HepG2 (cell line): ENCODE measurements around the gene SHTN1. TPM values are rescaled to one million over a fixed set of nuclear protein-coding genes. Genes with fewer than 3 reads are reported as not detected.

Experiments
- AKAP8 ChIP-seq: sonication (generic); formaldehyde crosslinking; IDR thresholded peaks from 2 replicates; pipeline ENCODE4 v1.5.1; 2020; ENCODE audit warnings: mild to moderate bottlenecking, missing genetic modification reagents
- FOXC1 ChIP-seq: sonication (generic); formaldehyde crosslinking; IDR thresholded peaks from 2 replicates; pipeline ENCODE4 v1.8.0; 2022; ENCODE audit warnings: mild to moderate bottlenecking, missing genetic modification reagents, borderline replicate concordance
- JDP2 ChIP-seq: sonication (generic); formaldehyde crosslinking; IDR thresholded peaks from 2 replicates; pipeline ENCODE4 v1.8.1; 2022; ENCODE audit warnings: missing genetic modification reagents, borderline replicate concordance
- LCORL ChIP-seq, 2 experiments: fragments of 450-650 bp in 1 of 2; sonication (generic) in 1 of 2; formaldehyde crosslinking in 1 of 2; IDR thresholded peaks; 2 replicates each; pipeline versions ENCODE4 v1.5.0 to v1.6.1; 2017 to 2020; ENCODE audit warnings: antibody characterized with exemption in 1 of 2, missing genetic modification reagents in 1 of 2
- MATR3 ChIP-seq: sonication (generic); formaldehyde crosslinking; IDR thresholded peaks from 2 replicates; pipeline ENCODE4 v1.4.0; 2020; ENCODE audit warnings: missing genetic modification reagents
- MED8 ChIP-seq: sonication (generic); formaldehyde crosslinking; IDR thresholded peaks from 2 replicates; pipeline ENCODE4 v1.8.1; 2023; ENCODE audit warnings: mild to moderate bottlenecking, missing genetic modification reagents; ENCODE audit not compliant: insufficient replicate concordance
- NFIB ChIP-seq: sonication (generic); formaldehyde crosslinking; IDR thresholded peaks from 2 replicates; pipeline ENCODE4 v1.9.0; 2021; ENCODE audit warnings: missing genetic modification reagents, mild to moderate bottlenecking, borderline replicate concordance
- PRPF4 ChIP-seq: fragments of 200-400 bp; formaldehyde crosslinking; IDR thresholded peaks from 2 replicates; pipeline ENCODE4 v1.6.1; 2016; ENCODE audit warnings: low read length, low read depth; ENCODE audit not compliant: poor library complexity, severe bottlenecking
- SIX4 ChIP-seq: sonication (generic); formaldehyde crosslinking; IDR thresholded peaks from 2 replicates; pipeline ENCODE4 v1.4.0; 2020; ENCODE audit warnings: missing genetic modification reagents
- YEATS4 ChIP-seq: sonication (generic); formaldehyde crosslinking; IDR thresholded peaks from 2 replicates; pipeline ENCODE4 v1.4.0; 2020; ENCODE audit warnings: missing genetic modification reagents, borderline replicate concordance
- ZBTB21 ChIP-seq: sonication (generic); formaldehyde crosslinking; IDR thresholded peaks from 2 replicates; pipeline ENCODE4 v1.4.0; 2020; ENCODE audit warnings: missing genetic modification reagents
- ZNF350 ChIP-seq: sonication (generic); formaldehyde crosslinking; IDR thresholded peaks from 2 replicates; pipeline ENCODE4 v1.4.0; 2020; ENCODE audit warnings: mild to moderate bottlenecking, low read depth, missing genetic modification reagents, borderline replicate concordance
- ZNF44 ChIP-seq: sonication (generic); formaldehyde crosslinking; IDR thresholded peaks from 2 replicates; pipeline ENCODE4 v1.5.1; 2020; ENCODE audit warnings: mild to moderate bottlenecking, missing genetic modification reagents
- ZNF543 ChIP-seq: sonication (generic); formaldehyde crosslinking; IDR thresholded peaks from 2 replicates; pipeline ENCODE4 v1.4.0; 2020; ENCODE audit warnings: mild to moderate bottlenecking, missing genetic modification reagents
- ZNF75D ChIP-seq: sonication (generic); formaldehyde crosslinking; IDR thresholded peaks from 2 replicates; pipeline ENCODE4 v1.8.1; 2023; ENCODE audit warnings: missing genetic modification reagents, mild to moderate bottlenecking, borderline replicate concordance
- ZNF781 ChIP-seq: sonication (generic); formaldehyde crosslinking; IDR thresholded peaks from 2 replicates; pipeline ENCODE4 v1.5.1; 2020; ENCODE audit warnings: borderline replicate concordance, mild to moderate bottlenecking, missing genetic modification reagents; ENCODE audit errors: not compliant biosample characterization
- ZNF790 ChIP-seq: sonication (generic); formaldehyde crosslinking; IDR thresholded peaks from 2 replicates; pipeline ENCODE4 v1.8.0; 2022; ENCODE audit warnings: missing genetic modification reagents, mild to moderate bottlenecking, borderline replicate concordance
- polyA plus RNA-seq, 8 experiments: library from polyadenylated mRNA; depleted of rRNA in 3 of 8; stranded (reverse) in 7 of 8; unstranded in 1 of 8; fragments of >200 nt; fragmentation: Illumina TruSeq in 4 of 8; extraction: Trizol in 4 of 8; gene quantifications; 2 replicates each; pipeline versions ENCODE4 v1.2.1 to v1.2.3, GENCODE V29; 2011 to 2016; ENCODE audit warnings: low read depth in 4 of 8, missing spikeins in 1 of 8, mixed read lengths in 1 of 8; ENCODE audit not compliant: insufficient read depth in 1 of 8
- total RNA-seq, 5 experiments: library from RNA; depleted of rRNA; stranded (reverse); fragments of >200 nt; fragmentation: Illumina TruSeq; extraction: Trizol; gene quantifications; 2 replicates each; pipeline ENCODE4 v1.2.3, GENCODE V29; 2016; ENCODE audit warnings: low read depth in 1 of 5
- TF ChIP-seq, protein P1 (sequence below): conservative IDR thresholded peaks from 2 replicates; pipeline ENCODE4 v1.6.1; 2018; ENCODE audit warnings: missing genetic modification reagents
- TF ChIP-seq, protein P2 (sequence below): sonication (generic); formaldehyde crosslinking; IDR thresholded peaks from 2 replicates; pipeline ENCODE4 v1.5.0; 2020; ENCODE audit warnings: missing genetic modification reagents, mild to moderate bottlenecking, borderline replicate concordance
- TF ChIP-seq, protein P3 (sequence below): IDR thresholded peaks from 2 replicates; pipeline ENCODE4 v1.6.1; 2016; ENCODE audit warnings: missing genetic modification reagents, missing compliant biosample characterization
- TF ChIP-seq, protein P4 (sequence below): sonication (generic); formaldehyde crosslinking; IDR thresholded peaks from 2 replicates; pipeline ENCODE4 v1.5.0; 2020; ENCODE audit warnings: mild to moderate bottlenecking, missing genetic modification reagents
- TF ChIP-seq, protein P5 (sequence below): sonication (generic); formaldehyde crosslinking; IDR thresholded peaks from 2 replicates; pipeline ENCODE4 v1.5.0; 2020; ENCODE audit warnings: missing genetic modification reagents

The SHTN1 gene
- total and polyA plus RNA-seq, 2 of the 13 experiments (the other 11 are each of a cell fraction or from before 2014, with no cell fraction given) = 11.3 to 15.6 TPM

DNA sequence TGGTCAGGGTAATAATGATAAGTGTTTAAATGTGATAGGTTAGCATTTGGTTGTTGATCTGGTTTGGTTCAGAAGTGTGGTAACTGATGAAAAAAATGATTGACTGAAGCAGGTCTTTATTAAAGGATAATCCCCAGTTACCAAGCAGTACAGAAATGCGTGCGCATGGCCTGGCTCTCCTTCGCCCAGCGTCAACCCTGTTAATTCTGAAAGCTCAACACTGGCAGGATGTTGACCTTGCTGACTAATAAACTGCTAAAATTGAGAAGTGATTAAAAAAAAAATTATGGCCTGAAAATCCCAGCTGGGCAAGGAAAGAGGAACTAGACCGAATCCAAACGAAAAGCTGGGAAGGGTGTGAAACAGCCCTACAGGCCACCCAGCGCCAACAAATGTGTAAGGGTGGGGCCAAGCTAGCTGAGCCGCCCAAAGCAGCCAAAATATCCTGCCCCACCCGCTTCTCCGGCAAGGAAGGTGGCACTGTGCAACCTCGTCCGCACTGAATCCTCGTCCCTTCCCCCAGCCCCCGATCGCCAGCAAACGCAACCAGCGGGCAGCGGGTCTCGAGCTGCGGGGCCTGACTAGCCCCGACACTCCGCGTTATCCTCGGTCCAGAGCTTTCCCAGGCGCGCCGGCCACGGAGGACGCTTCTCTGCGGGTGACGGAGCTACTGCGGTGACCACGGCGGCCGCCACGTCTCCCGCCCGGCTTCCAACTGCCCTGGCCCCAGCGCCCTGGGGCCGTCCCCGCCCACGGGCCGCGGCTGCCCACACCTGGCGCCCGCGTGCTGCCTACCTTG is 561 bp downstream of the SHTN1 start (continued):
- TF ChIP-seq, protein P1, sequence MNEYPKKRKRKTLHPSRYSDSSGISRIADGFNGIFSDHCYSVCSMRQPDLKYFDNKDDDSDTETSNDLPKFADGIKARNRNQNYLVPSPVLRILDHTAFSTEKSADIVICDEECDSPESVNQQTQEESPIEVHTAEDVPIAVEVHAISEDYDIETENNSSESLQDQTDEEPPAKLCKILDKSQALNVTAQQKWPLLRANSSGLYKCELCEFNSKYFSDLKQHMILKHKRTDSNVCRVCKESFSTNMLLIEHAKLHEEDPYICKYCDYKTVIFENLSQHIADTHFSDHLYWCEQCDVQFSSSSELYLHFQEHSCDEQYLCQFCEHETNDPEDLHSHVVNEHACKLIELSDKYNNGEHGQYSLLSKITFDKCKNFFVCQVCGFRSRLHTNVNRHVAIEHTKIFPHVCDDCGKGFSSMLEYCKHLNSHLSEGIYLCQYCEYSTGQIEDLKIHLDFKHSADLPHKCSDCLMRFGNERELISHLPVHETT (CRISPR knock-in tag) = no peak
- no peak for TF ChIP-seq NFIB (CRISPR knock-in tag)
- no peak for TF ChIP-seq MATR3 (CRISPR knock-in tag)
- TF ChIP-seq JDP2 (CRISPR knock-in tag) = no peak
- TF ChIP-seq, protein P2, sequence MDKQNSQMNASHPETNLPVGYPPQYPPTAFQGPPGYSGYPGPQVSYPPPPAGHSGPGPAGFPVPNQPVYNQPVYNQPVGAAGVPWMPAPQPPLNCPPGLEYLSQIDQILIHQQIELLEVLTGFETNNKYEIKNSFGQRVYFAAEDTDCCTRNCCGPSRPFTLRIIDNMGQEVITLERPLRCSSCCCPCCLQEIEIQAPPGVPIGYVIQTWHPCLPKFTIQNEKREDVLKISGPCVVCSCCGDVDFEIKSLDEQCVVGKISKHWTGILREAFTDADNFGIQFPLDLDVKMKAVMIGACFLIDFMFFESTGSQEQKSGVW = no peak
- no peak for TF ChIP-seq ZNF781 (CRISPR knock-in tag)
- TF ChIP-seq ZNF44 (CRISPR knock-in tag) = peak; percentile 56; the same call in 1 of the 2 replicates
- TF ChIP-seq ZNF75D = no peak
- TF ChIP-seq PRPF4 = no peak
- no peak for TF ChIP-seq SIX4 (CRISPR knock-in tag)
- TF ChIP-seq, protein P3, sequence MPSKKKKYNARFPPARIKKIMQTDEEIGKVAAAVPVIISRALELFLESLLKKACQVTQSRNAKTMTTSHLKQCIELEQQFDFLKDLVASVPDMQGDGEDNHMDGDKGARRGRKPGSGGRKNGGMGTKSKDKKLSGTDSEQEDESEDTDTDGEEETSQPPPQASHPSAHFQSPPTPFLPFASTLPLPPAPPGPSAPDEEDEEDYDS (CRISPR knock-in tag) = no peak
- peak; percentile 88 for TF ChIP-seq YEATS4 (CRISPR knock-in tag)
- peak; percentile 57 for TF ChIP-seq MED8 (CRISPR knock-in tag)
- TF ChIP-seq, protein P4, sequence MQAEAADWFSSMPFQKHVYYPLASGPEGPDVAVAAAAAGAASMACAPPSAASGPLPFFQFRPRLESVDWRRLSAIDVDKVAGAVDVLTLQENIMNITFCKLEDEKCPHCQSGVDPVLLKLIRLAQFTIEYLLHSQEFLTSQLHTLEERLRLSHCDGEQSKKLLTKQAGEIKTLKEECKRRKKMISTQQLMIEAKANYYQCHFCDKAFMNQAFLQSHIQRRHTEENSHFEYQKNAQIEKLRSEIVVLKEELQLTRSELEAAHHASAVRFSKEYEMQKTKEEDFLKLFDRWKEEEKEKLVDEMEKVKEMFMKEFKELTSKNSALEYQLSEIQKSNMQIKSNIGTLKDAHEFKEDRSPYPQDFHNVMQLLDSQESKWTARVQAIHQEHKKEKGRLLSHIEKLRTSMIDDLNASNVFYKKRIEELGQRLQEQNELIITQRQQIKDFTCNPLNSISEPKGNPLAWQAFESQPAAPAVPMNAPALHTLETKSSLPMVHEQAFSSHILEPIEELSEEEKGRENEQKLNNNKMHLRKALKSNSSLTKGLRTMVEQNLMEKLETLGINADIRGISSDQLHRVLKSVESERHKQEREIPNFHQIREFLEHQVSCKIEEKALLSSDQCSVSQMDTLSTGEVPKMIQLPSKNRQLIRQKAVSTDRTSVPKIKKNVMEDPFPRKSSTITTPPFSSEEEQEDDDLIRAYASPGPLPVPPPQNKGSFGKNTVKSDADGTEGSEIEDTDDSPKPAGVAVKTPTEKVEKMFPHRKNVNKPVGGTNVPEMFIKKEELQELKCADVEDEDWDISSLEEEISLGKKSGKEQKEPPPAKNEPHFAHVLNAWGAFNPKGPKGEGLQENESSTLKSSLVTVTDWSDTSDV (CRISPR knock-in tag) = no peak
- no peak for TF ChIP-seq LCORL (IDR thresholded peaks at IDR 0.05)
- no peak for TF ChIP-seq LCORL (CRISPR knock-in tag; IDR thresholded peaks at IDR 0.05)
- TF ChIP-seq ZBTB21 (CRISPR knock-in tag) = no peak
- no peak for TF ChIP-seq AKAP8 (CRISPR knock-in tag)
- no peak for TF ChIP-seq ZNF543 (CRISPR knock-in tag)
- TF ChIP-seq, protein P5, sequence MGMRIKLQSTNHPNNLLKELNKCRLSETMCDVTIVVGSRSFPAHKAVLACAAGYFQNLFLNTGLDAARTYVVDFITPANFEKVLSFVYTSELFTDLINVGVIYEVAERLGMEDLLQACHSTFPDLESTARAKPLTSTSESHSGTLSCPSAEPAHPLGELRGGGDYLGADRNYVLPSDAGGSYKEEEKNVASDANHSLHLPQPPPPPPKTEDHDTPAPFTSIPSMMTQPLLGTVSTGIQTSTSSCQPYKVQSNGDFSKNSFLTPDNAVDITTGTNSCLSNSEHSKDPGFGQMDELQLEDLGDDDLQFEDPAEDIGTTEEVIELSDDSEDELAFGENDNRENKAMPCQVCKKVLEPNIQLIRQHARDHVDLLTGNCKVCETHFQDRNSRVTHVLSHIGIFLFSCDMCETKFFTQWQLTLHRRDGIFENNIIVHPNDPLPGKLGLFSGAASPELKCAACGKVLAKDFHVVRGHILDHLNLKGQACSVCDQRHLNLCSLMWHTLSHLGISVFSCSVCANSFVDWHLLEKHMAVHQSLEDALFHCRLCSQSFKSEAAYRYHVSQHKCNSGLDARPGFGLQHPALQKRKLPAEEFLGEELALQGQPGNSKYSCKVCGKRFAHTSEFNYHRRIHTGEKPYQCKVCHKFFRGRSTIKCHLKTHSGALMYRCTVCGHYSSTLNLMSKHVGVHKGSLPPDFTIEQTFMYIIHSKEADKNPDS (CRISPR knock-in tag) = no peak
- 0 out of 2 replicates have a peak, but pooled peaks have one; percentile 17 for TF ChIP-seq FOXC1 (CRISPR knock-in tag)
- TF ChIP-seq ZNF790 (CRISPR knock-in tag) = no peak
- TF ChIP-seq ZNF350 (CRISPR knock-in tag) = no peak; the same call in 1 of the 2 replicates
